Parathyroid adenoma (tissue), 2 donors: ENCODE results near the gene STOX1.
"Not testable (repeated sequence)": the region's sequence is repeated elsewhere in the genome, so short reads cannot be mapped to it uniquely, and the experiment has no call there.

Experiments used
- H2AFZ ChIP-seq: fragments of 300-600 bp; sonication (generic); one replicate; pipeline ENCODE4 v1.7.0; 2017; ENCODE audit warnings: antibody characterized with exemption, mild to moderate bottlenecking
- H3K27ac ChIP-seq: fragments of 300-600 bp; sonication (generic); one replicate; pipeline ENCODE4 v1.7.0; 2017
- H3K27me3 ChIP-seq: fragments of 300-600 bp; sonication (generic); one replicate; pipeline ENCODE4 v1.7.0; 2017; ENCODE audit warnings: low read length; ENCODE audit not compliant: control insufficient read depth, insufficient read depth
- H3K36me3 ChIP-seq: fragments of 300-600 bp; sonication (generic); one replicate; pipeline ENCODE4 v1.7.0; 2017; ENCODE audit warnings: low read length; ENCODE audit not compliant: control insufficient read depth, insufficient read depth
- H3K4me1 ChIP-seq: fragments of 300-600 bp; sonication (generic); one replicate; pipeline ENCODE4 v1.7.0; 2017; ENCODE audit warnings: control low read depth
- H3K4me2 ChIP-seq: fragments of 300-600 bp; sonication (generic); one replicate; pipeline ENCODE4 v1.7.0; 2017; ENCODE audit warnings: low read length
- H3K4me3 ChIP-seq: fragments of 300-600 bp; sonication (generic); one replicate; pipeline ENCODE4 v1.7.0; 2017; ENCODE audit warnings: low read depth, low read length
- H3K79me2 ChIP-seq: fragments of 300-600 bp; sonication (generic); one replicate; pipeline ENCODE4 v1.7.0; 2017; ENCODE audit warnings: control low read depth
- H3K9ac ChIP-seq: fragments of 300-600 bp; sonication (generic); one replicate; pipeline ENCODE4 v1.7.0; 2017; ENCODE audit warnings: mild to moderate bottlenecking
- H3K9me3 ChIP-seq: fragments of 300-600 bp; sonication (generic); one replicate; pipeline ENCODE4 v1.7.0; 2017; ENCODE audit warnings: low read length; ENCODE audit not compliant: control insufficient read depth
- CTCF ChIP-seq: fragments of 300-600 bp; sonication (generic); IDR thresholded peaks from one replicate; pipeline ENCODE4 v1.7.0; 2017; ENCODE audit warnings: antibody characterized with exemption, mild to moderate bottlenecking
- donor health status: primary hyperparathyroidism.

STOX1 gene

GRCh38 chr10:68829952-68830351 is 2.6 kb downstream of the STOX1 start:
- no peaks in the 10 kb centered on the region for H3K36me3 ChIP-seq
- H3K27ac ChIP-seq, result no peak overlapping the region
- H3K4me3 ChIP-seq, result no peak overlapping the region
- no peaks in the 10 kb centered on the region for H3K79me2 ChIP-seq
- no peak overlapping the region for H3K9ac ChIP-seq
- H3K4me1 ChIP-seq, result no peaks in the 10 kb centered on the region
- H2AFZ ChIP-seq, result no peak overlapping the region
- no peak overlapping the region for H3K4me2 ChIP-seq
- H3K27me3 ChIP-seq, result no peaks in the 10 kb centered on the region
- no peak for TF ChIP-seq CTCF
- H3K9me3 ChIP-seq, result no peaks in the 10 kb centered on the region

GRCh38 chr10:68831961-68832455 is 4.7 kb downstream of the STOX1 start:
- no peak for TF ChIP-seq CTCF
- Histone ChIP-seq H3K4me2 (no peak overlapping the region), H2AFZ (no peak overlapping the region), H3K27me3 (no peaks in the 10 kb centered on the region), H3K79me2 (no peaks in the 10 kb centered on the region), H3K4me1 (no peaks in the 10 kb centered on the region), H3K9me3 (no peaks in the 10 kb centered on the region), H3K9ac (no peak overlapping the region), H3K36me3 (no peaks in the 10 kb centered on the region), H3K27ac (no peak overlapping the region), H3K4me3 (no peak overlapping the region)

GRCh38 chr10:68832601-68833000 is 5.3 kb downstream of the STOX1 start:
- Histone ChIP-seq H2AFZ (no peak overlapping the region), H3K79me2 (no peaks in the 10 kb centered on the region), H3K9me3 (no peaks in the 10 kb centered on the region), H3K4me1 (no peaks in the 10 kb centered on the region), H3K4me3 (no peak overlapping the region), H3K27ac (no peak overlapping the region), H3K27me3 (no peaks in the 10 kb centered on the region), H3K36me3 (no peaks in the 10 kb centered on the region), H3K9ac (no peak overlapping the region), H3K4me2 (no peak overlapping the region)
- TF ChIP-seq CTCF, result no peak

- Histone ChIP-seq H3K4me2 (no peak overlapping the region), H3K27me3 (no peaks in the 10 kb centered on the region), H2AFZ (no peak overlapping the region), H3K79me2 (no peaks in the 10 kb centered on the region), H3K27ac (no peak overlapping the region), H3K36me3 (no peaks in the 10 kb centered on the region), H3K9ac (no peak overlapping the region), H3K9me3 (no peaks in the 10 kb centered on the region), H3K4me3 (no peak overlapping the region), H3K4me1 (no peaks in the 10 kb centered on the region)
- TF ChIP-seq CTCF, result no peak
Measured at GRCh38 chr10:68837626-68838322, 10.4 kb downstream of the STOX1 start.

GRCh38 chr10:68840650-68841049 is 13.3 kb downstream of the STOX1 start:
- not testable (repeated sequence) for H2AFZ ChIP-seq, H3K4me3 ChIP-seq, H3K4me2 ChIP-seq, H3K27ac ChIP-seq, H3K79me2 ChIP-seq, H3K9ac ChIP-seq, H3K9me3 ChIP-seq, H3K36me3 ChIP-seq, H3K4me1 ChIP-seq, H3K27me3 ChIP-seq
